ENCODE results near the gene ZNF644.
A peak's percentile ranks its signal among the peaks of the same experiment; 100 is the strongest.

ZNF644 gene

DNA sequence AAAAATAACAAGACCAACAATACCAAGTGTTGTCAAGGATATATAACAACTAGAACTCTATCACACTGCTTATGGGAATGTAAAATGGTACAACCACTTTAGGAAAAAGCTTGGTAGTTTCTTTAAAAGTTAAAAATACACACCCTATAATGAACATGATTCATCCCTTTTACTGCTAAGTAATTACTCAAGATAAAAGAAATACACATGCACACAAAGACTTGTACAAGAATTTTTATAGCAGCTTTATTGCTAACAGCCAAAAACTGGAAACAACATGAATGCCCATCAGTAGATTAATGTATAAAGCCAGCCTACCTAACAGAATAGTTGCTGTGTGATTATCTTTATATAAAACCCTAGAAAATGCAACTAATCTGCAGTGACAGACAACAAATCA is 10.5 kb upstream of the ZNF644 start:
- no peaks in the 10 kb centered on the region for H3K79me1 ChIP-seq (ENCODE audit: low read length)
- H3K4me3 ChIP-seq (ENCODE audit: low read depth, low read length): no peak overlapping the region
- H3K23ac ChIP-seq (ENCODE audit: low read length): no peak overlapping the region
- no peak overlapping the region for H3K4ac ChIP-seq (ENCODE audit: low read depth, low read length)
- no peak overlapping the region for H4K91ac ChIP-seq (ENCODE audit: low read depth, low read length)
- no peaks in the 10 kb centered on the region for H3K79me2 ChIP-seq (ENCODE audit: control insufficient read depth, insufficient read depth, low read length, poor library complexity)
- H2AK5ac ChIP-seq (ENCODE audit: low read length): no peak overlapping the region
- no peak overlapping the region for H4K12ac ChIP-seq (ENCODE audit: low read depth, low read length)
- no peak overlapping the region for H3K14ac ChIP-seq (ENCODE audit: low read length)
- no peak overlapping the region for H3K18ac ChIP-seq (ENCODE audit: low read length)
- no peak overlapping the region for H3K27ac ChIP-seq (ENCODE audit: low read depth, low read length)
- H2BK120ac ChIP-seq (ENCODE audit: insufficient read depth, low read length, poor library complexity): no peak overlapping the region
- no peaks in the 10 kb centered on the region for H3K4me1 ChIP-seq (ENCODE audit: control insufficient read depth in 1 of 2, insufficient read depth in 2 of 2, low read length in 2 of 2)
- no peak overlapping the region for H2BK12ac ChIP-seq (ENCODE audit: low read length)
- no peaks in the 10 kb centered on the region for H3K27me3 ChIP-seq (ENCODE audit: insufficient read depth, low read length)
- H3K9ac ChIP-seq (ENCODE audit: low read length): no peak overlapping the region
- DNase-seq: no peak
- no peak overlapping the region for H4K8ac ChIP-seq (ENCODE audit: low read depth, low read length)
- no peaks in the 10 kb centered on the region for H3K36me3 ChIP-seq (ENCODE audit: control insufficient read depth in 1 of 2, insufficient read depth in 2 of 2, low read length in 2 of 2)
- no peak overlapping the region for H3K4me2 ChIP-seq (ENCODE audit: low read length)
- no peak overlapping the region for H2BK5ac ChIP-seq (ENCODE audit: low read depth, low read length, poor library complexity)
- no peaks in the 10 kb centered on the region for H3K9me3 ChIP-seq (ENCODE audit: insufficient read depth, low read depth, low read length)
- H2AFZ ChIP-seq (ENCODE audit: insufficient read depth, low read length, poor library complexity): no peak overlapping the region

- Histone ChIP-seq H3K4me1 (ENCODE audit: control insufficient read depth in 1 of 2, insufficient read depth in 2 of 2, low read length in 2 of 2) (no peaks in the 10 kb centered on the region), H4K91ac (ENCODE audit: low read depth, low read length) (no peak overlapping the region), H2AFZ (ENCODE audit: insufficient read depth, low read length, poor library complexity) (no peak overlapping the region), H2BK5ac (ENCODE audit: low read depth, low read length, poor library complexity) (no peak overlapping the region), H3K9ac (ENCODE audit: low read length) (no peak overlapping the region), H3K27me3 (ENCODE audit: insufficient read depth, low read length) (no peaks in the 10 kb centered on the region), H2BK12ac (ENCODE audit: low read length) (no peak overlapping the region), H3K4me3 (ENCODE audit: low read depth, low read length) (no peak overlapping the region), H3K27ac (ENCODE audit: low read depth, low read length) (no peak overlapping the region), H3K9me3 (ENCODE audit: insufficient read depth, low read depth, low read length) (no peaks in the 10 kb centered on the region), H3K36me3 (ENCODE audit: control insufficient read depth in 1 of 2, insufficient read depth in 2 of 2, low read length in 2 of 2) (no peaks in the 10 kb centered on the region), H3K18ac (ENCODE audit: low read length) (no peak overlapping the region), H3K4me2 (ENCODE audit: low read length) (no peak overlapping the region), H3K4ac (ENCODE audit: low read depth, low read length) (no peak overlapping the region), H3K23ac (ENCODE audit: low read length) (no peak overlapping the region), H2BK120ac (ENCODE audit: insufficient read depth, low read length, poor library complexity) (no peak overlapping the region), H3K79me2 (ENCODE audit: control insufficient read depth, insufficient read depth, low read length, poor library complexity) (no peaks in the 10 kb centered on the region), H3K79me1 (ENCODE audit: low read length) (no peaks in the 10 kb centered on the region), H4K8ac (ENCODE audit: low read depth, low read length) (no peak overlapping the region), H4K12ac (ENCODE audit: low read depth, low read length) (no peak overlapping the region), H3K14ac (ENCODE audit: low read length) (no peak overlapping the region), H2AK5ac (ENCODE audit: low read length) (no peak overlapping the region)
- no peak for DNase-seq
- WGBS (ENCODE audit: extremely low coverage, insufficient coverage, insufficient read length): no CpG with 5 or more reads among the region's 1 CpG
Measured at GRCh38 chr1:91031081-91031480, 9.2 kb upstream of the ZNF644 start.

- Histone ChIP-seq H4K91ac (ENCODE audit: low read depth, low read length) (no peak overlapping the region), H3K27ac (ENCODE audit: low read depth, low read length) (no peak overlapping the region), H3K18ac (ENCODE audit: low read length) (no peak overlapping the region), H3K4me2 (ENCODE audit: low read length) (no peak overlapping the region), H3K23ac (ENCODE audit: low read length) (no peak overlapping the region), H3K79me1 (ENCODE audit: low read length) (peaks cover 7% of the 10 kb centered on the region), H3K4me1 (ENCODE audit: control insufficient read depth in 1 of 2, insufficient read depth in 2 of 2, low read length in 2 of 2) (peaks cover 3 to 4% of the 10 kb centered on the region in 2 experiments), H3K9me3 (ENCODE audit: insufficient read depth, low read depth, low read length) (no peaks in the 10 kb centered on the region), H3K36me3 (ENCODE audit: control insufficient read depth in 1 of 2, insufficient read depth in 2 of 2, low read length in 2 of 2) (no peaks in the 10 kb centered on the region), H3K79me2 (ENCODE audit: control insufficient read depth, insufficient read depth, low read length, poor library complexity) (peaks cover 5% of the 10 kb centered on the region), H2BK12ac (ENCODE audit: low read length) (no peak overlapping the region), H2BK120ac (ENCODE audit: insufficient read depth, low read length, poor library complexity) (no peak overlapping the region), H4K12ac (ENCODE audit: low read depth, low read length) (no peak overlapping the region), H3K9ac (ENCODE audit: low read length) (no peak overlapping the region), H2AK5ac (ENCODE audit: low read length) (no peak overlapping the region), H3K4ac (ENCODE audit: low read depth, low read length) (no peak overlapping the region), H3K4me3 (ENCODE audit: low read depth, low read length) (no peak overlapping the region), H4K8ac (ENCODE audit: low read depth, low read length) (no peak overlapping the region), H3K14ac (ENCODE audit: low read length) (no peak overlapping the region), H2BK5ac (ENCODE audit: low read depth, low read length, poor library complexity) (no peak overlapping the region), H3K27me3 (ENCODE audit: insufficient read depth, low read length) (no peaks in the 10 kb centered on the region), H2AFZ (ENCODE audit: insufficient read depth, low read length, poor library complexity) (no peak overlapping the region)
- no CpG with 5 or more reads among the region's 1 CpG for WGBS (ENCODE audit: extremely low coverage, insufficient coverage, insufficient read length)
- DNase-seq: peak in 1 of 2 donors; percentile 13
Measured at GRCh38 chr1:91026777-91027176, 4.9 kb upstream of the ZNF644 start.

GRCh38 chr1:91026320-91026719 is 4.5 kb upstream of the ZNF644 start:
- H3K9me3 ChIP-seq (ENCODE audit: insufficient read depth, low read depth, low read length): no peaks in the 10 kb centered on the region
- no peaks in the 10 kb centered on the region for H3K27me3 ChIP-seq (ENCODE audit: insufficient read depth, low read length)
- H3K4me1 ChIP-seq (ENCODE audit: control insufficient read depth in 1 of 2, insufficient read depth in 2 of 2, low read length in 2 of 2): peaks cover 3 to 4% of the 10 kb centered on the region in 2 experiments
- no peak overlapping the region for H3K23ac ChIP-seq (ENCODE audit: low read length)
- H3K18ac ChIP-seq (ENCODE audit: low read length): no peak overlapping the region
- peaks cover 11% of the 10 kb centered on the region for H3K79me1 ChIP-seq (ENCODE audit: low read length)
- no peak overlapping the region for H2BK120ac ChIP-seq (ENCODE audit: insufficient read depth, low read length, poor library complexity)
- no peak overlapping the region for H3K14ac ChIP-seq (ENCODE audit: low read length)
- no peak overlapping the region for H2BK5ac ChIP-seq (ENCODE audit: low read depth, low read length, poor library complexity)
- WGBS (ENCODE audit: extremely low coverage, insufficient coverage, insufficient read length): no CpG with 5 or more reads among the region's 4 CpGs
- H2AK5ac ChIP-seq (ENCODE audit: low read length): no peak overlapping the region
- H3K4me2 ChIP-seq (ENCODE audit: low read length): no peak overlapping the region
- no peak overlapping the region for H2AFZ ChIP-seq (ENCODE audit: insufficient read depth, low read length, poor library complexity)
- H2BK12ac ChIP-seq (ENCODE audit: low read length): no peak overlapping the region
- H3K4me3 ChIP-seq (ENCODE audit: low read depth, low read length): no peak overlapping the region
- no peaks in the 10 kb centered on the region for H3K36me3 ChIP-seq (ENCODE audit: control insufficient read depth in 1 of 2, insufficient read depth in 2 of 2, low read length in 2 of 2)
- H3K27ac ChIP-seq (ENCODE audit: low read depth, low read length): no peak overlapping the region
- no peak overlapping the region for H4K8ac ChIP-seq (ENCODE audit: low read depth, low read length)
- H4K12ac ChIP-seq (ENCODE audit: low read depth, low read length): no peak overlapping the region
- H4K91ac ChIP-seq (ENCODE audit: low read depth, low read length): no peak overlapping the region
- H3K9ac ChIP-seq (ENCODE audit: low read length): no peak overlapping the region
- DNase-seq: no peak
- H3K4ac ChIP-seq (ENCODE audit: low read depth, low read length): no peak overlapping the region
- peaks cover 8% of the 10 kb centered on the region for H3K79me2 ChIP-seq (ENCODE audit: control insufficient read depth, insufficient read depth, low read length, poor library complexity)

All from trophoblast cell (in vitro differentiated cells and primary cell).